Fibroblast of skin of right biceps (primary cell): ENCODE data around the gene GAB2.
A peak's percentile ranks its signal among the peaks of the same experiment; 100 is the strongest.

Experiments used
- DNase-seq: peaks from one replicate; pipeline ENCODE4 v3.0.0-alpha.2; 2013

The GAB2 gene

DNA sequence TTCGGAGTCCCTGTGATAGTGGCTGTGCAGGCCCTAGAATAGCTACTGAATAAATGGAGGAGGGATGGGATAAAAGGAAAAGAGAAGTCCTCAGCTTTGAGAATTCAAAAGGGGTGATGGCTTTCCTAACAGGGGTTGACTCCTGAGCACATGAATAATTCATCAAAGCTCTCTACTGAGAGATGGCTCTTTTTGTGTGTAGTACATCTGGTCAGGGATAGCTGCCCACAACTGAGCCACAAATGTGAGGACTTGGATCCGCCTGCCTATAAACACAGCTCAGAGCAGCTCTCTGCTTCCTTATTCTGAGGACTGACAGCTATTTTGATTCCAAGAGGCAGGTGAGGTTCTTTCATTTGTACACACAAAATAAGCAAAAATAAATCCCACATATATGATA is 146.6 kb downstream of the GAB2 start:
- no peak for DNase-seq

DNA sequence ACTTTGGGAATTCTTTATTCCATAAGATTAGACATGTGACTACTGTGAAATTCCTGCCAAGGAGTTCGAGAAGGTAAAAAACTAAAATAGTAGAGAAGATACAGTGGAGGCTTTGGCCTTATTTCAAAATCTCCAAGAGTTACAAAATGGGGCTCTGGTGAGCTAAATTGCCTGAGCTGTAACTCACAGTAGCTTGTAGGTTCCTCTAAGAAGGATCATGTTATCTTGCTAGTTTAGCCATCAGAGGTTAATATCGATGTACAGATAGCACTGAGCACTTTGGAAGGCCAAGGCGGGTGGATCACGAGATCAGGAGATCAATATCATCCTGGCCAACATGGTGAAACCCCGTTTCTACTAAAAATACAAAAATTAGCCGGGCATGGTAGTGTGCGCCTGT is 147.8 kb downstream of the GAB2 start:
- no peak for DNase-seq

DNA sequence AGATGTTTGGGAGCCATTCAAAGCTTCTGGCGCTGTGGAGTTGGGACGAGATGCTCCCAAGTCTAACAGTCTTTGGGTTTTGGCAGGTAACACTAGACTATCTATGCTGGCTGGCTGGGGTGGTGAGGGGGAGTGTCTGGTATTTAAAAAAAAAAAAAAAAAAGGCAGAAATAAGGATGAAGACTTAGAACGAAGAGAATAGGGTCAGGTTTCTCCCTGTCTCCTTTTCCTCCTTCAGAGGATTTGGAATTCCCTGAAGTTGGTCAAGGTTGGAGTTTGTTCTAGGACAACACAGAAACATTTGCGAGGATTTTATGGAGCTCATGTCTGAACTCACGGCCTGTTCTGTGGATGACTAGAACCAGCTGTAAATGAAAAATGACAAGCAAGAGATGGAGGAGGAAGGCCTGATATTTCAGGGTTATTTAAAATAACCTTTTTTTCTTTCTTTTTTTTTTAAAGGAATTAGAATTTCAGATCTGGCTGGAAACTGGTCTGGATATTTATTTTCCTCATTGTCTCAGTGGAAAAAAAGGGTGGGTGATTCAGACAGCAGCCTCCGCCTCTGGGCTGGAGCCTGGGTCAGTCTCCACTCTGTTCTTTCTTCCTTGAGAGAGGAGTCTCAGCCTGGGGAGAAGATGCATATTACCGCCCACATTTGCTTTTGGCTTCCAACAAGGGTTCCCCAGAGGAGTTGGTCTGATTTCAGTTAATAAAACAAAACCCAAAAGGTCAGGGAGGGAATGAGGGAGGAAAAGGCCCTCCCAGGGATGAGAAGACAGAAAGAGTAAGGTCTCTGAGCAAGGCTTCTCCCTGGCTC is 148.8 kb downstream of the GAB2 start:
- DNase-seq = peak; percentile 25

DNA sequence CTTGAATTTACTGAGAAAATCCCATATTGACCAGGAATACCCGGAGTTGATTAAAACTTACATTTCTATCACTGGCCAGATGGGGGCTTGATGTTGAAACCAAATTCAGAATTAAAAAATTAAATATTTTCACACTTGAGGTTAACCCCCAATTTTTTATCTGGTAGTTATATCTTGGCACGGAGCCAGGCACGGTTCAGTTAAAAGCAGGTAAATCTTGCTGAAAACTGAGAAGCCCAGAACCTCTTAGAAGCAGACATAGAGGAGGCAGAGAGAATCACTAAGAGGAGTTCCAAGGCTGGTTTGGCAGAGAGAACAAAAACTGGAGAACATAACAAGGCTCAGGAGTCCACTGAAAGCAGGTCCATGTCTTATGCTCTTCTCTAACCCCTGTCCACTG is 151.2 kb downstream of the GAB2 start:
- DNase-seq = no peak

DNA sequence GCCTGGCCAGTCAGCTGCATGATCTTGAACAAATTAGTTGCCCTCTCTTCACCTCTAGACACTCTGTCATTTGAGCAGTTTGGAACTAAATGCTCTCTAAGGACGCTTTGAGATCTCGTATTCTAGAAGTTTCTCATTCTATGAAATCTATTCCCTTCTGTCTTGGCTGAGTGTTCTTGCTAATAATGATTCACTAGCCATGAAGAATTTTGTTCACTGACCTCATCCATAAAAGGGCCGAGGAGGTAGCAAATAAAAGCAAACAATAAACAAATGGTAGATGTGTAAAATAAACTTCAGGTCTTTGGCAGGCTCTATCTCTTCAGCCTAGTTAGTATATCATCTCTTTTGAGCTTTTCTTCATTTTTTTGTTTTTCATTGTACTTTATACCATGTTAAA is 152.3 kb downstream of the GAB2 start:
- no peak for DNase-seq

DNA sequence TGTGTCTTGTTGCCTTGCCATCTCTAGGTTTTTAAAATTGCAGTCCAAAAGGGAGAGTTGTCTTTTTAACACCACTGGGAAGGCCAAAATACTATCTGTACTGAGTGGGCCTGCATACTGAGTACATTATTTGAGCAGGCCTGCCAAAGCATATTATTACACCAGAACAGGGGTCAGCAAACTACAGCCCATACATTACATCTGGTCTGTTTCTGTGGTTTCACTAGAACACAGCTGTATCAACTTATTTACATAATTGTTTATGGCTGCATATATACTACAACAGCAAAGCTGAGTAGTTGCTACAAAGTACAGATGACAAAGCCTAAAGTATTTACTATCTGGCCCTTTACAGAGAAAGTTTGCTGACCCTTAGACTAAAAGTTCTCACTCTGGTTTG is 154.9 kb downstream of the GAB2 start:
- no peak for DNase-seq

DNA sequence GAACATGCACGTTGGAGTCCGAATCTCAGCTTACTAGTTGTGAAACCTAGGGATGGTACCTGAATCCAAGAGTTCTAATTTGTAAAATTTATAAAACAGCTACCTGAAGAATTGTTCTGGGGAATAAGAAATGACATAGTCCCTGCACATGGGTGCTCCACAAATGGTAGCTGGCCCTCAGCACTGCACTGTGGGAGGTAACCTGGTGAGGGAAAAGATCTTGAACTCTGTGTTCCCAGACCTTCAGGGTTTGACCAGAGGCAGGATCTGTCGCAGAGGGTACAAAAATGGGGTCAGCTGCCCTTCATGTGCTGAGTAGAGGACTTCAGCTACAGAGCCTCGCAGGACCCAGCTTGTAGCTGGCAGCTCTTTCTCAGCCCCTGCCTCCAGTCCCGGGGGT is 155.4 kb downstream of the GAB2 start:
- no peak for DNase-seq

DNA sequence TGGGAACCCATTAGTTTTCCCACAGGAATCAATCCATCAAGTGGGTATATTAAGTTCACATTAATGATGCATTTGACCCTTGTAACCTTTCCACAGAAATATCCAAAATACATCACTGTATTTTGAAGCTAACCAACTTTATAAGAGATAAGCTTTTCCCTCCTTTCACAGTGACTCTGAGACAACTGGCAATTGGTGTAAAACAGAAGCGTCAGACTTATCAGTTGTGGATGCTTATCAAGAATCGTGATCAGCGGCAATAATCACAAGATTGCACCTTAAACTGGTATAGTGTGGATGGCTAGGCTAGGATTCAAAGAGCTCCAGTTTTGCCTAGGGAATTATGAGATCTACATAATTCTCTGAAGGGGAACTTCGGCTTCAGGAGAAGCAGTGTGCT is 155.8 kb downstream of the GAB2 start:
- no peak for DNase-seq

DNA sequence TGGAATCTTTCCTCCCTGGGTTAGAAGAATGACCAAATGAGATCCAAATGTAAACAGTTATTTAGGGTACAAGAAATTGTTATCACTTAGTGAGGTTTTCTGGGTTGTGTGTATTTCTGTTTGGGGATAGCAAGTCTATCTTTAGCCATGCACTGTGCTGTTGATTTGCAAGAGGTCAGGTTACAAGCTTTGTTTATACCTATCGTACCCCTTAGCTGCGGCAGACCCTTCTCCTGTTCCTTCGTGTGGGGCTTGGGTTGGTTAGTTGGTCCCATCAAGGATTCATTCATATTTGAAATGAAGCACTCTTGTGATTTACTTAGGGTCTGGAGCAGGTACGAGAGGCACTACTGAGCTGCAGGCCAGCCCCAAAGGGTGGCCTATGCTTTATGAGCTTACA is 156.3 kb downstream of the GAB2 start:
- DNase-seq = no peak

DNA sequence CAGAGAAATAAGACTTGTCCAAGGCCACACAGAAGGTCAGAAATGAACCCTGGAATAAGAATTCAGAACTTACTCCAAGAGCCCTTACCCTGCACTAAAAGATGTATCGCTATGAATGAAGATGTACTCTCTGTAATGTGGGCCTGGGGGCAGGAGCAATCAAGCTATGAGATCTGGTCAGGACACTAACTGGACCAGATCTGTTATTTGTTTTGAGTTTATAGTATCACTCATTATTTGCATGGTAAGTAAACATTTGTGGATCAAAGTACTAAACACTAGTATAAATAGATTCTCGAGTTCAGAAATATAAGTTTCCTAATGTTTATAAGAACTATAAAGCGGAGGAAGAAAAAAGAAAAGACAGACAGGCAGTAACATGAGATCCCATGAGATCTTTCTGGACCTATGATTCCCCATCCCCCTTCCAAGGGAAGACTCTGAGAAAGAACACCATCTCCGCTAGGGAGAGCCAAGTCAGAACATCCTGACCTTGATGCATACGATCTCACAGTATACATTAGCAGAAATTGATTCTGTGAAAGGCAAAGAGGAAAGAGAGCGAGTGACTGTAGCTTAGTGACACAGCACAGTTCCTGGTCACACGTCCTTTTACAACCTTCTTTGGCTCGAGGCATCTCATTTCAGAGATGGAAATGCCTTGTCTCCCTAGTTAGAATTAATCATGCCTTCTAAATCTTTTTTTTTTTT is 157.7 kb downstream of the GAB2 start:
- DNase-seq = no peak

DNA sequence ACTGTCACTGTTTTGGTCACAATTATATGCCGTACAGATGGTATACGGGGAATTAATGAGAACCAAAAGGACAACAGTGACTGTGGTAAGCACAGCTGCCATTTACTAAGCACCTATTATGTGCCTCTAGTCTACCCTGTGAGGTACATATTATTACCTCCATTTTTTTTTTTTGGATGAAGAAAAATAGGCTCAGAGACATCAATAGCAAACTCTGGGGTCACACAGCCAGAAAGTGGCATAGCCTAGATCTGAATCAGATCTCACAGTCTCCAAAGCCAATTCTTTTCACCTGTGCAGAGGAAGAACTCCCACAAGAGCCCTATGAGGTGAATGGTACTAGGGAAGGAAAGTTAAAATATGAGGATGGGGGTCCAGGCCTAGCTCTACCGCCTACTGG is 160.0 kb downstream of the GAB2 start:
- DNase-seq = no peak

DNA sequence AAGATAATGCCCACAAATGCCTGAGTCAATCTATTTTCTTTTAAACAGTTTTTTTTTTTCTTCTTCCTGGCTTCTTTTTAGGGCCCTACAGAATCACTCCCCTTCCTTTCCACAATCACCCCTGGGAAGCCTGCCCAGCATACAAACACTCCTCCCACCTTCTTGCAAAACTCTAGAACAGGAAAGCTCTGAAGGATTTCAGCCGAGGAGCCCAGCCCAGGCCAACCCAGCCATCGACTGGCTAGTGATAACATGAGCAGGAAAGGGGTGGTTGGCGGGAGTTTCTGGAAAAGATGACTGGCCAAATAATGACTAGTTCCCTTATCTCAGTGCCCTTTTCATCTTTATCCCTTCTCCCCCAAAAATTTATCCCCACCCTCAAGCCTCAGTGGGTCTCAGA is 160.7 kb downstream of the GAB2 start:
- peak; percentile 81 for DNase-seq

DNA sequence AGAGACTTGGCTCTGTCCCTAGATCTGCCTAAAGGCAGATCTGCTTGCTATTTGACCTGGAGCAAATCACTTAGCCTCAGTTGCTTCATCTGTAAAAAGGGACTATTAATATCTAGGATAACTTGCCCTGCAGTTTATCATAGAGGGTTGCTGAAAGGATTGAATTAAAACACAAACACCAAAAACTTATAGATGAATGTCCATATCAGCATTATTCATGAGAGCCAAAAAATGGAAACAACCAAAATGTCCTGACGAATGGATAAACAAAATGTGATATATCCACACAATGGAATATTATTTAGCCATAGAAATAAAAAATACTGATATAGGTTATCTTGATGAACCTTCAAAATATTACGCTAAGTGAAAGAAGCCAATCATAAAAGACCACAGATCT is 161.7 kb downstream of the GAB2 start:
- DNase-seq = no peak

DNA sequence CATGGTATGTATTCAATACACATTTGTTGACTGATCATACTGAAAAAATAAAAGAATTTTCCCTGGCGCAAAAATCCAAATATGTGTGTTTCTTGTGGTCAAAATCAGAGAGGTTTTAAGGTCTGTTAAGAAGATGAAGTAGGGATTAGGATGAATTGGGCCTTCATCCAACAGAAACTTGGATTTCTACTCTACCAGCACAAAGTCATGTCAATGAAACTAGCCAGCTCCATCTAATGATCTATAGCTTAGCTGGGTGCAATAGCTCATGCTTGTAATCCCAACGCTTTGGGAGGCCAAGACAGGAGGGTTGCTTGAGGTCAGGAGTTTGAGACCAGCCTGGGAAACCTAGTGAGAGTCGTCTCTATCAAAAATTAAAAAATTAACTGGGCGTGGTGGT is 163.4 kb downstream of the GAB2 start:
- DNase-seq = no peak

DNA sequence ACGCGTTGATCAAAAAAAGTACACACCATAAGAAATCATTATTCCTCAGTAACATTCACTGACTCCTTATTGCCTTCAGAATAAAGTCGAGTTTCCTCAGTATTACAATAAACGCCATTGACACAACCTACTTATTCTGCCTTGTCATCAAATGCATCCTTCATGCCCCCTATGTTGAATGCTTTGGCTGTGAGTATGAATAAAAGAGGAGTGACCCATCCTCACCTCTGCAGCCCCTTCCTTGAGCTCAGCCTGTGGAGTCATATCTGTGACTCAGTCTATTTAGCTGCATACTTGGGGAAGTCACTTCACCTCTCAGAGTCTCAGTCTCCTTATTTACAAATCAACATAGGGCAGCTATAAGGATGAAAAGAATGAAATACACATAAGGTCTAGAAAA is 163.8 kb downstream of the GAB2 start:
- DNase-seq = peak; percentile 80

DNA sequence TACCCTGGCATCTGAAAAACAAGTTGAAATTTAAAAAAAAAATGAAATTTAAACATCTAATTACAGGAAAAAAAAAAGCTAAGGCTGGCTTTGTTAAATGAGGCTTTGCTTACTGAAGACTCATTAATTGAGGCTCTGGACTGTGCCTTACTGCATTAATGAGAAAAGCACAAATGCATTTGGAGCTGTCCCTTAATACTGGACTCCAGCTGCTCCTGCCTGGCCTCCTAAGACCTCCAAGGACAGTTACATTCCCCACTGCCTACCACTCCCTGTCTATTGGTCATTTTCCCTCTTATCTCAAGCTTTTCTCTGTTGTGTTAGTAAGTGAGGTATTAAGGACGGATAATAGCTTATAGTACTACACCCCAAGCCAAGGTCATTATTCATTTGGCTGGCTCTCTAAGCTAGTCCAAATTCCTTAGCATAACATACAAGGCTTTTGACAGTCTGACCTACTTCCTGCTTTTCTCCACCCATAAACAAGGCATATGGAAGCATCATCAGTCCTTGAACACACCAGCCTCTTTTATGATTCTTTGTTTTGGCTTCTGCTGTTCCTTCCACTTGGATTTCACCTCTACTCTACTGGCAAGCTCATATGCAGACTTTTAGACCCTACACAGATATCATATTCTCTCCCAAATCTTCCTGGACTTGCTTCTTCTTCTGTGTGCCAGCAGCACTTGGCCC is 166.4 kb downstream of the GAB2 start:
- DNase-seq = peak; percentile 60

DNA sequence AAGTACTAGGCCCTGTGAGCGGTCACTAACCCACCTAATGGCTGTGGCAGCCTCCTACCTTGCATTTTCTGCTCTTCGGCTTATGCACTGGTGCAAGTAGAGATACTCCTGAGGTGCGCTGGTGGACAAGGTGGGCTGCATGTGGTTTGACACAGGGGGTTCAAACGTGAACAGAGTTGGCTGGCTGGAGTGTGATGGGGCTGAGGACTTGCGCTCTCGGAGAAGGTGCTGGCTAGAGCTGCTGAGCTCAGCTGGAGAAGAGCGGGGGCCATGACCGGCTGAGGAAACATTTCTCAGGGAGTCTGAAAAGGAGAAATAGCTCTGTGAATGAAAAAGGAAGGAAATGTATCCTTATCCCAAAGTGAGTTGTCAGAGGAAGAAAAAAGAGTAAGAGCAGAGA is 167.5 kb downstream of the GAB2 start:
- no peak for DNase-seq

DNA sequence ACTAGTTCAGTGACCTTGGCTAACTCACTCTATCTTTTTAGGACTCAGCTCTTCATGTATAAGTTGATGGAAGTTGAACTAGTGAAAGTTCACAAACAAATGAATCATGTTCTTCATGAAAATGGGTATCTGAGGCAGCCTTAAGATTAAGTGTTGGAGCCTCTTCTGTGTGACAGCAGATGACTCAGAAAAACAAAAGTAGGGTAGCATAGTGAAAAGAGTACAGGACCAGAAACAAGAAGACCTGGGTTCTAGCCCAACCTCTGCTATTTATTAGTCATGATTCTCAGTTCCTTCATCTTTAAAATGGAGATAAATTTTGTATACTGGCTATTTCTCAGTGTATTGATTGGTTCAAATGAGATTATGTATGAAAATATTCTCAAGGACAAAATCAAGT is 168.7 kb downstream of the GAB2 start:
- DNase-seq = peak; percentile 26

DNA sequence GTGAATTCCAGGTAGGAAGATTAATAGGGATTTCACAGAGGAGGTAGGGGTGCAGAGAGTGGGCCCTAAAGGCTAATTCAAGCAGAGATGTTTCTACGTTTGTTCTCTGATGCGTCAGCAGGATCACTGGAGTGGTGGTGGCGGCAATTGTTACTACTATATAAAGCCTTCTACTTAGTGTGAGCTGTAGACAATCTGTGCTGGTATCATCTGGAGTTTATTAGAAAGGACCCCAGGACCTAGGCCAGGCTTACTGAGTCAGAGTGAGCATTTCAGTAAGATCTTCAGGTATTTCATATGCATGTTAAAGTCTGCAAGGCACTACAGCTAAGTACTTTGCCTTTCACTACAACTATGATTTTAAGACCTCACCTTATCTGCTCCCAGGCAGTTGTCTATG is 169.4 kb downstream of the GAB2 start:
- DNase-seq = peak; percentile 84

DNA sequence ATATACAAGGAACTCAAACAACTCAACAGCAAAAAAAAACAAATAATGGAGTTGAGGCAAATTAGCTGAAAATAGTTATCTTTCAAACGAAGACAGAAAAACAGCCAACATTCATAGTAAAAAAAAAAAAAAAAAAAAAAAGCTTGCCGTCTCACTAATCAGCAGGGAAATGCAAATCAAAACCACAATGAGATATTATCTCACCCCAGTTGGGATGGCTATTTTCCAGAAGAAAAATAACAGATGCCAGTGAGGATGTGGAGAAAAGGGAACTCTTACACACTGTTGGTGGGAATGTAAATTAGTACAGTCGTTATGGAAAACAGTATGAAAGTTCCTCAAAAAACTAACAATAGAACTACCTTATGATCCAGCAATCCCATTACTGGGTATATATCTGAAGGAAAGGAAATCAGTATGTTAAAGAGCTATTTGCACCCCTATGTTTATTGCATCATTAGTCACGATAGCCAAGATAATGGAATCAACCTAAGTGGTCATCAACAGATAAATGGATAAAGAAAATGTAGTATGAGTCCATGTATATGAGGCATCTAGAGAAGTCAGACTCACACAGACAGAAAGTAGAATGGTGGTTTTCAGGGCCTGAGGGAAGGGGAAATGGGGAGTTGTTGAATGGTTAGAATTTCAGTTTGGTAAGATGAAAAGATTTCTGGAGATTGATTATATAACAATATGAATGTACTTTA is 172.9 kb downstream of the GAB2 start:
- peak; percentile 76 for DNase-seq

DNA sequence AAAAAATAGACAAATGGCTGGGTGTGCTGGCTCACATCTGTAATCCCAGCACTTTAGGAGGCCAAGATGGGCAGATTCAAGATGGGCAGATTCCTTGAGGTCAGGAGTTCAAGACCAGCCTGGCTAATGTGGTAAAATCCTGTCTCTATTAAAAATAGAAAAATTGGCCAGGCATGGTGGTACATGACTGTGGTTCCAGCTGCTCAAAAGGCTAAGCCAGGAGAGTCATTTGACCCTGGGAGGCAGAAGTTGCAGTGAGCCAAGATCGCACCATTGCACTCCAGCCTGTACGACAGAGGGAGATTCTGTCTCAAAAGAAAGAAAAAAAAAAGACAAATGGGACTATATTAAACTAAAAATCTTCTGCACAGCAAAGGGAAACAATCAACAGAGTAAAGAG is 173.5 kb downstream of the GAB2 start:
- DNase-seq = no peak

DNA sequence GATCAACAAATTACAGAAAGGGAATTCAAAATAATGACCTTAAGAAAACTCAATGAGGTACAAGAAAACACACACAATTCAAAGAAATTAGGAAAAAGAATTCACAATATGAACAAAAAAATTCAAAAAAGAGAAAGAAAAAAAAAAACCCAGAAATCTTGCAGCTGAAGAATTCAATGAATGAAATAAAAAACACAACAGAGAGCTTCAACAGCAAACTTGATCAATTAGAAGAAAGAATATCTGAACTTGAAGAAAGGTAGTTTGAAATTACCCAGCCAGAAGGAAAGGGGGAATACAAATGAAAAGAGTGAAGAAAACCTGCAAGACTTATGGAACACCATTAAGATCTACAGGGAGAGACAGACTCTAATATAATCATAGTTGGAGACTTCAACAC is 176.1 kb downstream of the GAB2 start:
- no peak for DNase-seq

DNA sequence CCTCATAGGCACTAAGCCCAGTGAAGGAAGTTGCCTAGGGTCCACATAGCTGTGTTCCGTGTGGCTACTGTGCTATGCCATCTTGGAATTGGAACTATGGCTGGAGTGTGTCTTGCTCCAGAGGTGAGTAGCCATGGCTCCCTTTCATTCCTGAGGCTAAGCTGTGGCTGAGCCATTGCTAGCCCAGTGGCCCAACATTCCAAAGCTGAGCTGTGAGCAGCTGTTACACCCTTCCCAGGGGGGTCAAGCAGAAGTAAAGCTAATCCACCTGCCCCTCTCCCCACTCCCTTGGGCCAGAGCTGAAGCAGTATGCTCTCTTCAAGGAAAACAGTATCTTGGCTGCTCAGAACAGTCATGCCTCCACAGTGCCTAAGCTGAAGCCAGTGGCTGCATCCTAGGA is 177.8 kb downstream of the GAB2 start:
- no peak for DNase-seq
